Measurements from ENCODE around the gene NEU2.

The NEU2 gene

GRCh38 chr2:233032551-233033320 is at the start of gene NEU2:
Gene NEU2, plus strand, starts transcription at chr2:233032672. Its CDS starts 0 bp downstream, at chr2:233032672.
- no peak for DNase-seq (ENCODE audit: low read depth in 4 of 4, low spot score in 1 of 4)

GRCh38 chr2:232982926-232983668 is 49.4 kb upstream of the NEU2 start:
- DNase-seq (ENCODE audit: low read depth in 4 of 4, low spot score in 1 of 4) = no peak

GRCh38 chr2:232983669-232984140 is 48.8 kb upstream of the NEU2 start:
- no peak for DNase-seq (ENCODE audit: low read depth in 4 of 4, low spot score in 1 of 4)

DNA sequence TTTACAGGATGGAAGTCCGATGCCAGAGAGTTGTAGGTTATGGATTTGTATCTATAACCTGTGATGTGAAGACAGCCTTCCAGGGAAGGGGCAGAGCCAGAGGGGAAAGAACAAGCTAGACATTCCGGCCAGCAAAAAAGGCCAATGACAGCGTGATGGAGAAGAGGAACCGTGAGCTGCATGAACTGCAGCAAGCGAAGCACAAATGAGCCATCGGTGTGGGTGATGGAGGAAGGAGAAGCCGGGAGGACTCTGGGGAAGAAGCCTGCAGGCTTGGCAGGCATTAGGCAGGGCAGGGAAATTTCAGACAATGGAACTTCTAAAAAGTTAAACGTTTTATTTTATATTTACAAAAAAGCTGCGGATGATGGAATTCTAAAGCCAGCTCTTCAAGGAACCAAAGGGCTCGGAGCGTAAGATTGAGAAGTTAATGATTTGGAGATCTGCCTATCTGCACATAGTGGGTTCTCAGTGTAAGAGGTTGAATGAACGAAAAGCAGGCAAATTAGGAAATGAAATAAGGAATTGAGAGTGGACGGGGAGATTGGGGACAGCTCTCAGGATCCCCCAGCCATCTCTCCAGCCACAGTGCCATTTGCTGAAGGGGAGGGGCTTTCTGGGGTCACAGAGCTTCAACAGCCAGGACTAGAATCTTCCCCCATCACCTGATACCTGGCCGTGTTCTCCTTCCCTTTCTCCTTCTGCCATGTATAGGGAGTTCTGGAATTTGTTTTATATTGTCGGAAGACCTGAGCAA is 47.8 kb upstream of the NEU2 start:
- no peak for DNase-seq (ENCODE audit: low read depth in 4 of 4, low spot score in 1 of 4)

- DNase-seq (ENCODE audit: low read depth in 4 of 4, low spot score in 1 of 4) = no peak
Observed at GRCh38 chr2:232986155-232986554, 46.3 kb upstream of the NEU2 start.

DNA sequence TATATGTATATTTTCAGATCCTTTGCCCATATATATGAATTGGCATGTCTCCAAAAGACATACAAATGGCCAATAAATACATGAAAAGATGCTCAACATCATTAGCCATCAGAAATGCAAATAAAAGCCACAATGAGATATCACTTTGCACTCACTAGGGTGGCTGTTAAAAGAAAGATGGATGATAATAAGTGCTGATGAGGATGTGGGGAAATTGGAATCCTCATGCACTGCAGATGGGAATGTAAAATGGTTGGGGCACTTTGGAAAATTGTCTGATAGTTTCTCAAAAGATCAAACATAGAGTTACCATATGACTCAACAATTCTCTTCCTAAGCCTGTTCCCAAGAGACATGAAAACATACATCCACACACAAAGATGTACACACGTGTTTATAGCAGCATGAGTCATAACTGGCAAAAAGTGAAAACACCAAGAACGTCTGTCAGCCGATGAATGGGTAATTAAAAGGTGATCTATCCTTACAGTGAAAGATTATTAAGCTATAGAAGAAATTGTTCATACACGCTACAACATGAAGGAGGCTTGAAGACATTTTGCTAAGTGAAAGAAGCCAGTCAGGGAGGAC is 39.1 kb upstream of the NEU2 start:
- no peak for DNase-seq (ENCODE audit: low read depth in 4 of 4, low spot score in 1 of 4)

DNA sequence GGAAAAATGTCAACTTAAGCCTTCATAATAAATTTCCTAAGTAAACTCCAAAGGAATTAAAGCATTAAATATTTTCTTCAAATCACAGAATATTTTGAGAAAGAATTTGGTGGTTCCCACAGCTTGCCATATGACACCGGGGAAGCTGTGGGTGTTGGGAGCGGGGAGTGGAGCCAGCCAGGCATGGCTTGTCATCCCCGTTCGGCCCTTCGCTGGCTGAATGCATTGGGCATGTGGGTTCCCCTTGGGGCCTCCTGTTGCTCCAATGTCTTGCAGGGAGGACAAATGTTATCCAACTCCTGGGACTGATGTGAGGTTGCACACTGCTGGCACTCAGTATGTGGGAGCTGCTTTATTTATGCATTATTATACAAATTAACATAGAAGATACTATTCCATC is 38.0 kb upstream of the NEU2 start:
- DNase-seq (ENCODE audit: low read depth in 4 of 4, low spot score in 1 of 4) = no peak

DNA sequence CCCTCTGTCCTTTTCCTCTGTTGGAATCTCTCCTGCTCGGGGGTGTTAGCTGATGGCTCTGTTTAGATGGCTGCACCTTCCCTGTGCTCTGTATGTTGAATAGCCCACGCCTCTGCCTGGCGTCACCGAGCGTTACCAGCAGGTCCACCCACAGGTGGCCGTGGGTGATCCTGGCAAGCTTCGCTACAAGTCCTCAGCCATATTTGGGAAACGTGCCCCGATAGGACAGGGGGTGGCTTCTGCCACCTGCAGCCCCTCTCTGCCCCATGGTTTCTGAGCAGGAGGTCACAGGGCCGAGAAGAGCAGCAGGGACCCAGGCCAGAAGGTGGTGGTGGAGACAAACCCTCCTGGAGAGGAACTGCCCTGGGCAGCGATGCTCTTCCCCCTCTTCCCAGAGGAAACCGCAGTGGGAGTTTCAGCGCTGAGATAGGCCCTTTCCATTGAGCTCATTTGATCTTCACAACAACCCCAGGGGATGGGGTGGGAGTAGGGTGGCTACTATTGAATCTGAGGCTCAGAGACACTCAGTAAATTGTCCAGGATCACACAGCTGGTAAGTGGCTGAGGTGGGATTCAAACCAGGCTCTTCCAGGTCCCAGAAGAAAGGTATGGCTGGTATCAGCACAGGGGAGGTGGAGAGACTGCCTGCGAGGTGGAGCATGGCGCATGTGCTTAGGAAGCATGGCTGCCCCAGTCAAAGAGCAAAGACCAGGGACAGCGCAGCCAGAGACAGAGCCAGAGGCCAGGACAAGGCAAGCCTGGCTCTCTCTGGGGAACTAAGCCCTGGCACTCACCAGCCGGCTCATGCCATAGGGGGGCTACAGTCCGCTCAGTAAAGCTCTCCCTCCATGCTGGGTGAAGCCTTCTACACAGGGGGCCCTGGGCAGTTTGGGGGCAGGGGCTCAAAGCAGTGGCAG is 34.5 kb upstream of the NEU2 start:
- no peak for DNase-seq (ENCODE audit: low read depth in 4 of 4, low spot score in 1 of 4)

GRCh38 chr2:232998666-232998985 is 33.8 kb upstream of the NEU2 start:
- DNase-seq (ENCODE audit: low read depth in 4 of 4, low spot score in 1 of 4) = no peak

GRCh38 chr2:232999354-232999753 is 33.1 kb upstream of the NEU2 start:
- no peak for DNase-seq (ENCODE audit: low read depth in 4 of 4, low spot score in 1 of 4)

- no peak for DNase-seq (ENCODE audit: low read depth in 4 of 4, low spot score in 1 of 4)
Observed at GRCh38 chr2:233000886-233001750, 31.4 kb upstream of the NEU2 start.

GRCh38 chr2:233002829-233003657 is 29.4 kb upstream of the NEU2 start:
- no peak for DNase-seq (ENCODE audit: low read depth in 4 of 4, low spot score in 1 of 4)

GRCh38 chr2:233003658-233004555 is 28.6 kb upstream of the NEU2 start:
- no peak for DNase-seq (ENCODE audit: low read depth in 4 of 4, low spot score in 1 of 4)

DNA sequence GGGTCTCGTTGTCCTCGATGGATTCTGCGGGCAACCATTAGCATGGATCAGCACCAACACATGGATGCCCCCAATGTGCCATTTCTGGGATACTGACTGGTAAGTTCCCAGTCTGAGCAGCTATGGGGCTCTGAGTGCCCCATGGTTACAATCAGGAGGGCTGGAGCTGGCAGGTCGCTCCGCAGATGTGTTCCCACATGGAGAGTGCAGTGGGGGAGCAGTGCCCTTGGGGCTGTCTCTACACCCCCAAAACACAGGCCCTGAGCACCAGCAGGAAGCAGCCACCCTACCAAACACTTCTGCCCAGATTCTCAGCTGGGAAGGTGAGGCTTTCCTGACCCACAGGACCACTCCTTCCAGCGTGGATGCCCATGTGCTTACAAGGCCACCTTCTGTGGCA is 27.4 kb upstream of the NEU2 start:
- DNase-seq (ENCODE audit: low read depth in 4 of 4, low spot score in 1 of 4) = no peak

DNA sequence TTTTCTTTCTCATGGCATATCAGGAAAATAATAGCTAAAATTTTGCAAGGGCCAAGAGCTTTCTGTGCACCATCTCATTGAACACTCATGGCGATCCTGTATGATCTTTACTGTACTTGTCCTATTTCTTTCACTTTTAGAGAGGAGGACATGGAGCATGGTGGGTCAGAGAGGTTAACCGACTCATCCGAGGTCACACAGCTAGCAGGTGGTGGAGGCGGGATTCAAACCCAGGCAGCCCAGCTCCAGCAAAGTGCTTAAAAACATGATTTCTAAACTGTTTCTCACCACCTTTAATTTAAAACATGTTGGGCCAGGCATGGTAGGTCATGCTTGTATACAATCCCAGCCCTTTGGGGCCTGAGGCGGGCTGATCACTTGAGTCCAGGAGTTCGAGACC is 25.8 kb upstream of the NEU2 start:
- DNase-seq (ENCODE audit: low read depth in 4 of 4, low spot score in 1 of 4) = no peak

DNA sequence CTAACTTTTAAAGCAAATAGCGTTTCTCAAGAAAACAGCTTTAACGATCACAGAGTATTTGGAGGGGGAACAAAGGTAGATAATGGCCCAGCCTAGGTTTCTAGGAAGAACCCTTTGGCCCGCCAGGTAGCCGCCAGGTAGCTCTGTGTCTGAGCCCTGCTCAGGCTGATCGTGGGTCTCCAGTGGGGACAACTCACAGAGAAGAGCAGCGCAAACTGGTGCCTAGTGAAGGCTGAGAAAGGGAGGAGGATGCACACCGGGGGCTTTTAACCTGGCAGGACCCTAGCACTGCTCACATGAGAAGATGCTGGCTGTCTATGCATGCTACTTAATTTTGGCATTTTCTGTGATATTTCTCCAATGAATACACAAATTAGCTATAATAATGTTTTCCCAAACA is 25.2 kb upstream of the NEU2 start:
- no peak for DNase-seq (ENCODE audit: low read depth in 4 of 4, low spot score in 1 of 4)

- DNase-seq (ENCODE audit: low read depth in 4 of 4, low spot score in 1 of 4) = no peak
Observed at GRCh38 chr2:233007739-233008138, 24.7 kb upstream of the NEU2 start.

- DNase-seq (ENCODE audit: low read depth in 4 of 4, low spot score in 1 of 4) = no peak
Observed at GRCh38 chr2:233009661-233010060, 22.8 kb upstream of the NEU2 start.
